Dedifferentiated amniotic fluid mesenchymal stem cell (primary cell): Measurements from ENCODE around the gene DPYD.

ENCODE experiments used
- DNase-seq: peaks from one replicate; pipeline ENCODE4 v3.0.0-alpha.2; 2016; ENCODE audit errors: extremely low spot score

Gene DPYD

GRCh38 chr1:97610748-97611147 lies 310.1 kb downstream of the DPYD start:
- DNase-seq: no peak

- DNase-seq: no peak
Observed at GRCh38 chr1:97610102-97610501, 310.7 kb downstream of the DPYD start.

- DNase-seq: no peak
Observed at GRCh38 chr1:97608272-97608671, 312.6 kb downstream of the DPYD start.

GRCh38 chr1:97603776-97604175 lies 317.1 kb downstream of the DPYD start:
- peak; percentile 39 for DNase-seq

- no peak for DNase-seq
Observed at GRCh38 chr1:97603218-97603617, 317.6 kb downstream of the DPYD start.

GRCh38 chr1:97599447-97599846 lies 321.4 kb downstream of the DPYD start:
- DNase-seq: no peak

- DNase-seq: no peak
Observed at GRCh38 chr1:97593192-97593591, 327.6 kb downstream of the DPYD start.

- no peak for DNase-seq
Observed at GRCh38 chr1:97588772-97589171, 332.1 kb downstream of the DPYD start.

GRCh38 chr1:97581614-97582051 lies 339.2 kb downstream of the DPYD start:
- no peak for DNase-seq

GRCh38 chr1:97577613-97578012 lies 343.2 kb downstream of the DPYD start:
- no peak for DNase-seq

- peak; percentile 23 for DNase-seq
Observed at GRCh38 chr1:97573553-97573952, 347.3 kb downstream of the DPYD start.

GRCh38 chr1:97572561-97572960 lies 348.3 kb downstream of the DPYD start:
- DNase-seq: no peak

GRCh38 chr1:97571760-97572159 lies 349.1 kb downstream of the DPYD start:
- no peak for DNase-seq

- no peak for DNase-seq
Observed at GRCh38 chr1:97570691-97571090, 350.1 kb downstream of the DPYD start.

GRCh38 chr1:97567000-97567749 lies 353.7 kb downstream of the DPYD start:
- DNase-seq: no peak

GRCh38 chr1:97565886-97566285 lies 354.9 kb downstream of the DPYD start:
- DNase-seq: no peak

- DNase-seq: no peak
Observed at GRCh38 chr1:97563926-97564325, 356.9 kb downstream of the DPYD start.

- DNase-seq: no peak
Observed at GRCh38 chr1:97562081-97562480, 358.8 kb downstream of the DPYD start.

- DNase-seq: no peak
Observed at GRCh38 chr1:97560714-97561113, 360.1 kb downstream of the DPYD start.

- DNase-seq: no peak
Observed at GRCh38 chr1:97553971-97554370, 366.9 kb downstream of the DPYD start.

- no peak for DNase-seq
Observed at GRCh38 chr1:97551113-97551512, 369.7 kb downstream of the DPYD start.

GRCh38 chr1:97545446-97545845 lies 375.4 kb downstream of the DPYD start:
- no peak for DNase-seq

GRCh38 chr1:97540346-97540888 lies 380.4 kb downstream of the DPYD start:
- DNase-seq: no peak

- no peak for DNase-seq
Observed at GRCh38 chr1:97538113-97538512, 382.7 kb downstream of the DPYD start.
